ENCODE measurements around the gene SLC51B. TPM values are rescaled to one million over a fixed set of nuclear protein-coding genes. Genes with fewer than 3 reads are reported as not detected.

Gene SLC51B
- total and polyA plus RNA-seq, 4 donors, result 31.4 TPM; not detected in 3

DNA sequence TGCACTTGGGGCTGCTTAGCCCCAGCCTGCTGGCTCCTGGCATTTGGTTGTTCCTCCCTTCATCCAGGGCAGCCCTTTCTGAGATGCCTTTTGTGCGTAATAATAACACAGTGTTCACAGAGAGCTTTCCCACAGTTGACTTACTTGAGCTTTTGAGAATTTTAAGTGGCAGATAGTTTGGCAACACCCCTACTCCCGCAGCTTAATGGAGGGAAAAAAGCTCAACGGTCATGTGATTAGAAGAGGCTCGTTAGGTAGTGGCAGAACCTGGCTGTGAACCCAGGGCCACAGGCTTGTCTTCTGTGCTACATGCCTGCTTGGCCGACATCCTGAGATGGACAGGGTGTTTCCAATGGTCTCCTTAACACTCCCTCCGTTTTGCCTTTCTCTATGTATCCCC, 36.1 kb downstream of the SLC51B start:
- ATAC-seq (ENCODE audit: low FRiP score), result no peak
- Histone ChIP-seq H3K27me3 (ENCODE audit: control insufficient read depth in 1 of 2, insufficient read depth in 2 of 2, low read length in 1 of 2) (no peaks in the 10 kb centered on the region), H3K27ac (ENCODE audit: low read depth in 1 of 2, low read length in 2 of 2) (peak overlapping the region; percentile 2 to 62), H3K4me3 (ENCODE audit: low read length in 2 of 2) (no peak overlapping the region), H3K4me1 (ENCODE audit: control insufficient read depth in 1 of 2, insufficient read depth in 2 of 2, low read length in 2 of 2) (peaks cover 0 to 4% of the 10 kb centered on the region in 2 donors), H3K9me3 (ENCODE audit: control insufficient read depth, low read length) (no peaks in the 10 kb centered on the region), H3K36me3 (ENCODE audit: control insufficient read depth in 1 of 2, insufficient read depth in 2 of 2, low read length in 1 of 2) (no peaks in the 10 kb centered on the region)
- 13 to 21% methylated on average over 6 of the region's 6 CpGs for WGBS, 2 donors
- intact Hi-C loops (cut with DNase I), result no loop called here
- DNase-seq, result no peak

GRCh38 chr15:65081758-65082157, 36.6 kb downstream of the SLC51B start:
- intact Hi-C loops (cut with DNase I), result no loop called here

GRCh38 chr15:65082303-65082953, 37.2 kb downstream of the SLC51B start:
- no peak for ATAC-seq (ENCODE audit: low FRiP score)
- Histone ChIP-seq H3K27ac (ENCODE audit: low read depth in 1 of 2, low read length in 2 of 2) (peak overlapping the region; percentile 29 to 62), H3K36me3 (ENCODE audit: control insufficient read depth in 1 of 2, insufficient read depth in 2 of 2, low read length in 1 of 2) (no peaks in the 10 kb centered on the region), H3K4me1 (ENCODE audit: control insufficient read depth in 1 of 2, insufficient read depth in 2 of 2, low read length in 2 of 2) (peaks cover 0 to 6% of the 10 kb centered on the region in 2 donors), H3K9me3 (ENCODE audit: control insufficient read depth, low read length) (no peaks in the 10 kb centered on the region), H3K27me3 (ENCODE audit: control insufficient read depth in 1 of 2, insufficient read depth in 2 of 2, low read length in 1 of 2) (no peaks in the 10 kb centered on the region), H3K4me3 (ENCODE audit: low read length in 2 of 2) (no peak overlapping the region)
- 7 to 8% methylated on average over 7 of the region's 7 CpGs for WGBS, 2 donors
- no peak for DNase-seq
- intact Hi-C loops (cut with DNase I), result no loop called here

More at GRCh38 chr15:65081758-65082157, 36.6 kb downstream of the SLC51B start:
- H3K36me3 ChIP-seq (ENCODE audit: control insufficient read depth in 1 of 2, insufficient read depth in 2 of 2, low read length in 1 of 2), result no peaks in the 10 kb centered on the region
- peak overlapping the region; percentile 2 to 62 for H3K27ac ChIP-seq (ENCODE audit: low read depth in 1 of 2, low read length in 2 of 2)
- H3K4me1 ChIP-seq (ENCODE audit: control insufficient read depth in 1 of 2, insufficient read depth in 2 of 2, low read length in 2 of 2), result peaks cover 0 to 5% of the 10 kb centered on the region in 2 donors
- ATAC-seq (ENCODE audit: low FRiP score) (no peak), DNase-seq (no peak)
- H3K9me3 ChIP-seq (ENCODE audit: control insufficient read depth, low read length), result no peaks in the 10 kb centered on the region
- H3K27me3 ChIP-seq (ENCODE audit: control insufficient read depth in 1 of 2, insufficient read depth in 2 of 2, low read length in 1 of 2), result no peaks in the 10 kb centered on the region
- 60 to 70% methylated on average over 5 of the region's 5 CpGs for WGBS, 2 donors
- no peak overlapping the region for H3K4me3 ChIP-seq (ENCODE audit: low read length in 2 of 2)

DNA sequence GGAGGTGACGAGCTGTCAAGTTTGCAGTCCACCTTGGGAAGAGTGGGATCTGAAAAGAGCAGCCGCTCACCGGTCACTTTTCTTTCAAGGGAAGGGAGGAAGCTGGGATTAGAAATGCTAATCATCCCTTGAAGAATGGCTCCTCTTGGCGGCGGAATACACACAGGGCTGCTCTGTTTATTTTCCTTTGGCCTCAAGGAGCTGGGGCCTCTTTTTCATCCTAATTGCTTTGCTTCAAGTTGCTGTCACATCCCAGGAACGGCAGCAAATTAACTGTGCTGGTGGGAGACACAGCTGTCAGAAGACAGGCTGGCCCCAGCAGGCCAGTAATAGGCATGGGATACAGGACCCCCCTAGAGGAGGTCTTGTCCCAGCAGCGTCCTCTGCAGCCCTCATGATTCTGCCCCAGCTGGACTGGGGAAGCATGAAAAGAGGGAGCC, 38.1 kb downstream of the SLC51B start:
- DNase-seq, result peak in 1 of 2 donors; percentile 35
- no peaks in the 10 kb centered on the region for H3K36me3 ChIP-seq (ENCODE audit: control insufficient read depth in 1 of 2, insufficient read depth in 2 of 2, low read length in 1 of 2)
- H3K27me3 ChIP-seq (ENCODE audit: control insufficient read depth in 1 of 2, insufficient read depth in 2 of 2, low read length in 1 of 2), result no peaks in the 10 kb centered on the region
- intact Hi-C loops (cut with DNase I), result no loop called here
- H3K4me1 ChIP-seq (ENCODE audit: control insufficient read depth in 1 of 2, insufficient read depth in 2 of 2, low read length in 2 of 2), result peaks cover 0 to 6% of the 10 kb centered on the region in 2 donors
- no peaks in the 10 kb centered on the region for H3K9me3 ChIP-seq (ENCODE audit: control insufficient read depth, low read length)
- WGBS, 2 donors, result 32 to 43% methylated on average over 7 of the region's 7 CpGs
- no peak for ATAC-seq (ENCODE audit: low FRiP score)
- H3K4me3 ChIP-seq (ENCODE audit: low read length in 2 of 2), result no peak overlapping the region
- H3K27ac ChIP-seq (ENCODE audit: low read depth in 1 of 2, low read length in 2 of 2), result peak overlapping the region; percentile 39 to 62

GRCh38 chr15:65084500-65085206, 39.5 kb downstream of the SLC51B start:
- 71 to 78% methylated on average over 7 of the region's 7 CpGs for WGBS, 2 donors
- no peaks in the 10 kb centered on the region for H3K36me3 ChIP-seq (ENCODE audit: control insufficient read depth in 1 of 2, insufficient read depth in 2 of 2, low read length in 1 of 2)
- ATAC-seq (ENCODE audit: low FRiP score), result no peak
- H3K4me3 ChIP-seq (ENCODE audit: low read length in 2 of 2), result no peak overlapping the region
- peak in 1 of 2 donors; percentile 77 for DNase-seq
- no peaks in the 10 kb centered on the region for H3K9me3 ChIP-seq (ENCODE audit: control insufficient read depth, low read length)
- H3K27ac ChIP-seq (ENCODE audit: low read depth in 1 of 2, low read length in 2 of 2), result peak overlapping the region; percentile 92 to 98
- peaks cover 2 to 6% of the 10 kb centered on the region in 2 donors for H3K4me1 ChIP-seq (ENCODE audit: control insufficient read depth in 1 of 2, insufficient read depth in 2 of 2, low read length in 2 of 2)
- intact Hi-C loops (cut with DNase I), result loop anchor here in 1 of 2 donors (2.0 kb wide), 1 partner anchor 18 kb away; the partner anchor contains the start of gene RASL12
- H3K27me3 ChIP-seq (ENCODE audit: control insufficient read depth in 1 of 2, insufficient read depth in 2 of 2, low read length in 1 of 2), result no peaks in the 10 kb centered on the region

GRCh38 chr15:65085207-65085753, 40.1 kb downstream of the SLC51B start:
- H3K9me3 ChIP-seq (ENCODE audit: control insufficient read depth, low read length), result no peaks in the 10 kb centered on the region
- no peak for ATAC-seq (ENCODE audit: low FRiP score)
- peak overlapping the region; percentile 92 to 98 for H3K27ac ChIP-seq (ENCODE audit: low read depth in 1 of 2, low read length in 2 of 2)

GRCh38 chr15:65085990-65086679, 40.9 kb downstream of the SLC51B start:
- intact Hi-C loops (cut with DNase I), result loop anchor here in 1 of 2 donors (2.0 kb wide), 1 partner anchor 19 kb away; the partner anchor contains the start of gene RASL12
- DNase-seq (no peak), ATAC-seq (ENCODE audit: low FRiP score) (no peak)
- H3K27ac ChIP-seq (ENCODE audit: low read depth in 1 of 2, low read length in 2 of 2), result peak overlapping the region; percentile 92 to 98
- no peaks in the 10 kb centered on the region for H3K9me3 ChIP-seq (ENCODE audit: control insufficient read depth, low read length)
- H3K4me1 ChIP-seq (ENCODE audit: control insufficient read depth in 1 of 2, insufficient read depth in 2 of 2, low read length in 2 of 2), result peaks cover 2 to 6% of the 10 kb centered on the region in 2 donors
- WGBS, 2 donors, result 63 to 66% methylated on average over 6 of the region's 6 CpGs
- no peaks in the 10 kb centered on the region for H3K27me3 ChIP-seq (ENCODE audit: control insufficient read depth in 1 of 2, insufficient read depth in 2 of 2, low read length in 1 of 2)
- no peaks in the 10 kb centered on the region for H3K36me3 ChIP-seq (ENCODE audit: control insufficient read depth in 1 of 2, insufficient read depth in 2 of 2, low read length in 1 of 2)
- no peak overlapping the region for H3K4me3 ChIP-seq (ENCODE audit: low read length in 2 of 2)

More at GRCh38 chr15:65085207-65085753, 40.1 kb downstream of the SLC51B start:
- Histone ChIP-seq H3K27me3 (ENCODE audit: control insufficient read depth in 1 of 2, insufficient read depth in 2 of 2, low read length in 1 of 2) (no peaks in the 10 kb centered on the region), H3K4me1 (ENCODE audit: control insufficient read depth in 1 of 2, insufficient read depth in 2 of 2, low read length in 2 of 2) (peaks cover 2 to 6% of the 10 kb centered on the region in 2 donors), H3K4me3 (ENCODE audit: low read length in 2 of 2) (no peak overlapping the region), H3K36me3 (ENCODE audit: control insufficient read depth in 1 of 2, insufficient read depth in 2 of 2, low read length in 1 of 2) (no peaks in the 10 kb centered on the region)
- intact Hi-C loops (cut with DNase I), result loop anchor here in 1 of 2 donors (2.0 kb wide), 1 partner anchor 18 kb away; the partner anchor contains the start of gene RASL12
- DNase-seq, result peak; percentile 73 to 76
- WGBS, 2 donors, result 50 to 52% methylated on average over 8 of the region's 8 CpGs

GRCh38 chr15:65086680-65087111, 41.5 kb downstream of the SLC51B start:
- H3K36me3 ChIP-seq (ENCODE audit: control insufficient read depth in 1 of 2, insufficient read depth in 2 of 2, low read length in 1 of 2), result no peaks in the 10 kb centered on the region

More at GRCh38 chr15:65086680-65087111, 41.5 kb downstream of the SLC51B start:
- H3K27me3 ChIP-seq (ENCODE audit: control insufficient read depth in 1 of 2, insufficient read depth in 2 of 2, low read length in 1 of 2), result no peaks in the 10 kb centered on the region
- ATAC-seq (ENCODE audit: low FRiP score), result no peak
- no peak overlapping the region for H3K4me3 ChIP-seq (ENCODE audit: low read length in 2 of 2)
- peak; percentile 45 to 57 for DNase-seq
- no peaks in the 10 kb centered on the region for H3K9me3 ChIP-seq (ENCODE audit: control insufficient read depth, low read length)
- peak overlapping the region; percentile 92 to 98 for H3K27ac ChIP-seq (ENCODE audit: low read depth in 1 of 2, low read length in 2 of 2)
- intact Hi-C loops (cut with DNase I), result no loop called here
- peaks cover 2 to 6% of the 10 kb centered on the region in 2 donors for H3K4me1 ChIP-seq (ENCODE audit: control insufficient read depth in 1 of 2, insufficient read depth in 2 of 2, low read length in 2 of 2)
- WGBS, 2 donors, result 47 to 51% methylated on average over 6 of the region's 6 CpGs
